GM12878 (cell line): ENCODE data around the gene LAMA5. TPM values are rescaled to one million over a fixed set of nuclear protein-coding genes. Genes with fewer than 3 reads are reported as not detected.
A peak's percentile ranks its signal among the peaks of the same experiment; 100 is the strongest.

ENCODE experiments used
- ATAC-seq: fragments of 200-7000 bp; cut with Tn5 transposase; 3 replicates; pipeline ENCODE4 v1.9.1; 2020; ENCODE audit warnings: mild to moderate bottlenecking, moderate library complexity
- BruUV-seq: library from RNA; stranded (reverse); fragments of 400-500 nt; replicated peaks from 2 replicates; lab custom pipeline; 2021; lab: Mats Ljungman, UMichigan
- CTCF ChIA-PET: fragments of 300-600 bp; sonication (Branson Sonifier 250); formaldehyde crosslinking; extraction: SDS; loops from one replicate; lab custom pipeline; 2021; ENCODE audit warnings: inconsistent platforms; lab: Yijun Ruan, JAX
- POLR2A ChIA-PET: fragments of 350-600 bp; formaldehyde crosslinking; extraction: SDS; loops from one replicate; lab custom pipeline; 2021; ENCODE audit warnings: inconsistent platforms; lab: Charles Lee
- RAD21 ChIA-PET: fragments of 300-600 bp; sonication (Branson Sonifier 250); formaldehyde crosslinking; loops from one replicate; lab custom pipeline; 2023; ENCODE audit warnings: antibody characterized with exemption; ENCODE audit not compliant: unreplicated experiment; lab: Charles Lee
- SMC1A ChIA-PET: fragments of 300-600 bp; sonication (Branson Sonifier 250); formaldehyde crosslinking; loops from one replicate; lab custom pipeline; 2023; ENCODE audit not compliant: unreplicated experiment, uncharacterized antibody; lab: Charles Lee
- DNase-seq: peaks from one replicate; pipeline ENCODE4 v3.0.0-alpha.2; 2011; ENCODE audit warnings: low read depth, low spot score
- FAIRE-seq: peaks from 3 replicates; lab custom pipeline; 2011; peaks lifted over from hg19 to GRCh38; lab: Jason Lieb, UNC
- H2AFZ ChIP-seq: 2 replicates; pipeline ENCODE4 v1.6.0; 2011; ENCODE audit warnings: low read depth, low read length, control low read depth; ENCODE audit not compliant: control insufficient read depth
- H3K27ac ChIP-seq: 2 replicates; pipeline ENCODE4 v1.5.1; 2011; ENCODE audit warnings: control low read depth; ENCODE audit not compliant: control insufficient read depth, insufficient read depth
- H3K27me3 ChIP-seq, 2 experiments: replicated peaks in 1 of 2; 2 replicates each; pipeline versions ENCODE4 v1.6.0 to v1.6.1; 2011; ENCODE audit warnings: low read length in 1 of 2; ENCODE audit not compliant: control insufficient read depth in 2 of 2, insufficient read depth in 2 of 2
- H3K36me3 ChIP-seq, 2 experiments: 2 replicates each; pipeline ENCODE4 v1.5.1; 2011; ENCODE audit warnings: low read length in 1 of 2; ENCODE audit not compliant: control insufficient read depth in 2 of 2, insufficient read depth in 2 of 2
- H3K4me1 ChIP-seq: 2 replicates; pipeline ENCODE4 v1.6.1; 2011; ENCODE audit warnings: mild to moderate bottlenecking, low read length, moderate library complexity, mixed read lengths; ENCODE audit not compliant: control insufficient read depth, insufficient read depth
- H3K4me2 ChIP-seq: 2 replicates; pipeline ENCODE4 v1.6.0; 2011; ENCODE audit warnings: control low read depth; ENCODE audit not compliant: control insufficient read depth, insufficient read depth
- H3K4me3 ChIP-seq: fragments of 200-600 bp; sonication (generic); 2 replicates; pipeline ENCODE4 v1.5.1; 2016
- H3K79me2 ChIP-seq: 2 replicates; pipeline ENCODE4 v1.6.0; 2011; ENCODE audit warnings: low read length; ENCODE audit not compliant: control insufficient read depth, insufficient read depth
- H3K9ac ChIP-seq: 2 replicates; pipeline ENCODE4 v1.8.0; 2011; ENCODE audit warnings: low read length, control low read depth, mixed read lengths; ENCODE audit not compliant: control insufficient read depth, insufficient read depth
- H3K9me3 ChIP-seq: replicated peaks from 3 replicates; pipeline ENCODE4 v1.5.1; 2011; ENCODE audit warnings: mild to moderate bottlenecking, low read length; ENCODE audit not compliant: control insufficient read depth, insufficient read depth
- H4K20me1 ChIP-seq: 2 replicates; pipeline ENCODE4 v1.6.0; 2011; ENCODE audit not compliant: control insufficient read depth, insufficient read depth
- HCFC1 ChIP-seq: fragments of 150-350 bp; IDR thresholded peaks from 2 replicates; pipeline ENCODE4 v1.6.1; 2014; ENCODE audit warnings: low read length
- KLF5 ChIP-seq: fragments of 450-650 bp; IDR thresholded peaks from 2 replicates; pipeline ENCODE4 v1.6.1; 2014; ENCODE audit warnings: mild to moderate bottlenecking; ENCODE audit not compliant: partially characterized antibody
- SMARCA5 ChIP-seq: fragments of 450-650 bp; IDR thresholded peaks from 2 replicates; pipeline ENCODE4 v1.6.1; 2017; ENCODE audit warnings: mild to moderate bottlenecking
- ZNF24 ChIP-seq: fragments of 450-650 bp; IDR thresholded peaks from 2 replicates; pipeline ENCODE4 v1.6.1; 2017; ENCODE audit warnings: antibody characterized with exemption, mild to moderate bottlenecking
- WGBS: methylation state at CpG from one replicate; pipeline ENCODE4 v1.1.6; 2016; ENCODE audit warnings: low lambda C conversion rate; ENCODE audit not compliant: insufficient replicate concordance, insufficient coverage; ENCODE audit errors: missing lambda C conversion rate; 5-methylcytosine and 5-hydroxymethylcytosine counted together
- in situ Hi-C: fragments of 300-500 bp; cut with MboI; formaldehyde crosslinking; loops from 9 replicates; pipeline ENCODE4 v1.14.3; 2018; ENCODE audit warnings: mixed read lengths
- intact Hi-C: fragments of 100-400 bp; cut with micrococcal nuclease; formaldehyde crosslinking; loops from one replicate; pipeline ENCODE4 v1.14.2; 2022; ENCODE audit not compliant: unreplicated experiment
- polyA plus RNA-seq, 11 experiments: library from polyadenylated mRNA; depleted of rRNA in 4 of 11; unstranded in 6 of 11; stranded (reverse) in 5 of 11; fragments of >200 nt; fragmentation: Nextera tagmentation in 4 of 11; fragmentation: Illumina TruSeq in 1 of 11; extraction: Ambion mirVana in 4 of 11; extraction: Trizol in 1 of 11; gene quantifications; 1 replicate in 1 of 11; 2 replicates in 10 of 11; pipeline versions ENCODE4 v1.2.1 to v1.2.3, GENCODE V29; 2011 to 2016; ENCODE audit warnings: inconsistent platforms in 2 of 11, missing spikeins in 2 of 11, low read depth in 1 of 11
- total RNA-seq, 4 experiments: library from RNA; depleted of rRNA in 3 of 4; stranded (reverse); fragments of >200 nt in 3 of 4; fragmentation: Illumina TruSeq in 1 of 4; extraction: Trizol in 1 of 4; gene quantifications; 2 replicates each; pipeline versions ENCODE4 v1.2.1 to v1.2.3, GENCODE V29; 2013 to 2021
- TF ChIP-seq, protein P1 (sequence below): fragments of 450-650 bp; IDR thresholded peaks from 2 replicates; pipeline ENCODE4 v1.6.1; 2016; ENCODE audit warnings: mild to moderate bottlenecking, moderate library complexity, borderline replicate concordance

LAMA5 gene
- total and polyA plus RNA-seq, 10 of the 15 experiments (the other 5 are each of a cell fraction or from before 2014, with no cell fraction given), result 0.09 to 3.1 (median 1.6) TPM; not detected in 3

DNA sequence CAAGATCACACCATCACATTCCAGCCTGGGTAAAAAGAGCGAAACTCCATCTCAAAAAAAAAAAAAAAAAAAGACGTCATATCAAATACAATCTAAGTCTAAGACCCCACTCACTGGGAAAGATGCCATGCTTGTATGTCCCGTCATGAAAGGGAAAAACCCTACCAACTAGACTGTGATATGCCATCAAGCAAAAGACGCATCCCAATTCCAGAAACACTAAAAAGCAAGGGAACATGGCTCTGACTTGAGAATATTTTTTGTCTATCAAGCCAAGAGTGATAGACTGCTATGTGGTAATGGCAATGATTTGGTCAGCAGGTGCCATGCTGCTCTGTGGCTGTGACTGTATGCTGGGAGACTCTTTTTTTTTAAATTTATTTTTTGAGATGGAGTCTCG is 23.0 kb downstream of the LAMA5 start:
- in situ Hi-C loops, result no loop called here
- no peak overlapping the region for H3K9ac ChIP-seq
- intact Hi-C loops, result loop anchor here (5.0 kb wide), 1 partner anchor 38 kb away; no protein-coding TSS in a partner anchor
- DNase-seq (no peak), FAIRE-seq (no peak)
- no peak overlapping the region for H3K27ac ChIP-seq
- CTCF ChIA-PET, result no interaction called here
- no peaks in the 10 kb centered on the region for H4K20me1 ChIP-seq
- no peaks in the 10 kb centered on the region for H3K27me3 ChIP-seq
- no peak overlapping the region for H2AFZ ChIP-seq
- BruUV-seq, result no TSS peak
- 97% methylated on average over 4 of the region's 5 CpGs for WGBS
- RAD21 ChIA-PET, result no interaction called here
- H3K4me2 ChIP-seq, result no peak overlapping the region
- H3K36me3 ChIP-seq, result no peaks in the 10 kb centered on the region
- peaks cover 3% of the 10 kb centered on the region for H3K9me3 ChIP-seq
- H3K4me1 ChIP-seq, result peaks cover 9% of the 10 kb centered on the region
- TF ChIP-seq, protein P1, sequence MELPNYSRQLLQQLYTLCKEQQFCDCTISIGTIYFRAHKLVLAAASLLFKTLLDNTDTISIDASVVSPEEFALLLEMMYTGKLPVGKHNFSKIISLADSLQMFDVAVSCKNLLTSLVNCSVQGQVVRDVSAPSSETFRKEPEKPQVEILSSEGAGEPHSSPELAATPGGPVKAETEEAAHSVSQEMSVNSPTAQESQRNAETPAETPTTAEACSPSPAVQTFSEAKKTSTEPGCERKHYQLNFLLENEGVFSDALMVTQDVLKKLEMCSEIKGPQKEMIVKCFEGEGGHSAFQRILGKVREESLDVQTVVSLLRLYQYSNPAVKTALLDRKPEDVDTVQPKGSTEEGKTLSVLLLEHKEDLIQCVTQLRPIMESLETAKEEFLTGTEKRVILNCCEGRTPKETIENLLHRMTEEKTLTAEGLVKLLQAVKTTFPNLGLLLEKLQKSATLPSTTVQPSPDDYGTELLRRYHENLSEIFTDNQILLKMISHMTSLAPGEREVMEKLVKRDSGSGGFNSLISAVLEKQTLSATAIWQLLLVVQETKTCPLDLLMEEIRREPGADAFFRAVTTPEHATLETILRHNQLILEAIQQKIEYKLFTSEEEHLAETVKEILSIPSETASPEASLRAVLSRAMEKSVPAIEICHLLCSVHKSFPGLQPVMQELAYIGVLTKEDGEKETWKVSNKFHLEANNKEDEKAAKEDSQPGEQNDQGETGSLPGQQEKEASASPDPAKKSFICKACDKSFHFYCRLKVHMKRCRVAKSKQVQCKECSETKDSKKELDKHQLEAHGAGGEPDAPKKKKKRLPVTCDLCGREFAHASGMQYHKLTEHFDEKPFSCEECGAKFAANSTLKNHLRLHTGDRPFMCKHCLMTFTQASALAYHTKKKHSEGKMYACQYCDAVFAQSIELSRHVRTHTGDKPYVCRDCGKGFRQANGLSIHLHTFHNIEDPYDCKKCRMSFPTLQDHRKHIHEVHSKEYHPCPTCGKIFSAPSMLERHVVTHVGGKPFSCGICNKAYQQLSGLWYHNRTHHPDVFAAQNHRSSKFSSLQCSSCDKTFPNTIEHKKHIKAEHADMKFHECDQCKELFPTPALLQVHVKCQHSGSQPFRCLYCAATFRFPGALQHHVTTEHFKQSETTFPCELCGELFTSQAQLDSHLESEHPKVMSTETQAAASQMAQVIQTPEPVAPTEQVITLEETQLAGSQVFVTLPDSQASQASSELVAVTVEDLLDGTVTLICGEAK, result no peak
- TF ChIP-seq, all 136 proteins: peak for 0
- ChIA-PET POLR2A (interaction anchor here (0.7 kb wide), 1 partner anchor 636 kb away, joined by 9 read pairs; no protein-coding TSS in a partner anchor), SMC1A (no interaction called here)
- no peak for ATAC-seq
- H3K79me2 ChIP-seq, result no peaks in the 10 kb centered on the region
- H3K4me3 ChIP-seq, result no peak overlapping the region

GRCh38 chr20:62342910-62343309 is 24.2 kb downstream of the LAMA5 start:
- Histone ChIP-seq H3K4me3 (no peak overlapping the region), H3K9ac (no peak overlapping the region), H3K36me3 (no peaks in the 10 kb centered on the region), H3K27ac (no peak overlapping the region), H3K4me1 (peaks cover 20% of the 10 kb centered on the region), H4K20me1 (no peaks in the 10 kb centered on the region), H3K9me3 (peaks cover 3% of the 10 kb centered on the region), H3K4me2 (no peak overlapping the region), H2AFZ (no peak overlapping the region), H3K27me3 (no peaks in the 10 kb centered on the region), H3K79me2 (no peaks in the 10 kb centered on the region)
- WGBS, result 89% methylated on average over 10 of the region's 10 CpGs
- intact Hi-C loops, result loop anchor here (5.0 kb wide), 1 partner anchor 39 kb away; no protein-coding TSS in a partner anchor
- in situ Hi-C loops, result no loop called here
- ChIA-PET RAD21 (no interaction called here), POLR2A (no interaction called here), SMC1A (interaction anchor here (0.8 kb wide), 1 partner anchor 216 kb away, joined by 3 read pairs; no protein-coding TSS in a partner anchor), CTCF (interaction anchor here (0.9 kb wide), 1 partner anchor 39 kb away, joined by 3 read pairs; no protein-coding TSS in a partner anchor)
- no TSS peak for BruUV-seq
- TF ChIP-seq ZNF24 (no peak), HCFC1 (no peak), KLF5 (no peak), SMARCA5 (no peak)
- TF ChIP-seq, protein P1, result peak; percentile 55; the same call in 1 of the 2 replicates
- FAIRE-seq (no peak), DNase-seq (no peak), ATAC-seq (no peak)
